GM12874 (cell line): ENCODE data around the gene FOLR3.

ENCODE experiments used
- TF ChIP-seq, protein P1 (sequence below): IDR thresholded peaks from 2 replicates; pipeline ENCODE4 v1.5.1; 2011; ENCODE audit warnings: low read depth, mild to moderate bottlenecking, control low read depth, low read length, moderate library complexity; ENCODE audit not compliant: insufficient read depth

The FOLR3 gene

DNA sequence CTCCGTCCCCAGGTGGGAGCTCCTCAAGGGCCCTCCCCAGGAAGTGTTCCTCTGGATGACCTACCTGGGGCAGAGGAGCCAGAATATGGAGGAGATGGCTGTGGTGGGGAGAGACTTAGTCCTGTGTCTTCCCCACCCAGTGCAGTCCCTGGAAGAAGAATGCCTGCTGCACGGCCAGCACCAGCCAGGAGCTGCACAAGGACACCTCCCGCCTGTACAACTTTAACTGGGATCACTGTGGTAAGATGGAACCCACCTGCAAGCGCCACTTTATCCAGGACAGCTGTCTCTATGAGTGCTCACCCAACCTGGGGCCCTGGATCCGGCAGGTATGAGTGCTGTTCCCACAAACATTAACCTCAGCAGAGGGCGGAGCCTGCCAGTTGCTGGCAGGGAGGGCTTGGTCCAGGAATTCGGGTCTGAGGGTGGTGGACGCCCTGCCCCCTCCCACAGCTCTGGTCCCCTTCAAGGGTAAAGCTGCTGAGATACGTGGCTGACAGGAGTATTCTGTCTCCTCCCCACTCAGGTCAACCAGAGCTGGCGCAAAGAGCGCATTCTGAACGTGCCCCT, 3.4 kb downstream of the FOLR3 start:
- TF ChIP-seq, protein P1, sequence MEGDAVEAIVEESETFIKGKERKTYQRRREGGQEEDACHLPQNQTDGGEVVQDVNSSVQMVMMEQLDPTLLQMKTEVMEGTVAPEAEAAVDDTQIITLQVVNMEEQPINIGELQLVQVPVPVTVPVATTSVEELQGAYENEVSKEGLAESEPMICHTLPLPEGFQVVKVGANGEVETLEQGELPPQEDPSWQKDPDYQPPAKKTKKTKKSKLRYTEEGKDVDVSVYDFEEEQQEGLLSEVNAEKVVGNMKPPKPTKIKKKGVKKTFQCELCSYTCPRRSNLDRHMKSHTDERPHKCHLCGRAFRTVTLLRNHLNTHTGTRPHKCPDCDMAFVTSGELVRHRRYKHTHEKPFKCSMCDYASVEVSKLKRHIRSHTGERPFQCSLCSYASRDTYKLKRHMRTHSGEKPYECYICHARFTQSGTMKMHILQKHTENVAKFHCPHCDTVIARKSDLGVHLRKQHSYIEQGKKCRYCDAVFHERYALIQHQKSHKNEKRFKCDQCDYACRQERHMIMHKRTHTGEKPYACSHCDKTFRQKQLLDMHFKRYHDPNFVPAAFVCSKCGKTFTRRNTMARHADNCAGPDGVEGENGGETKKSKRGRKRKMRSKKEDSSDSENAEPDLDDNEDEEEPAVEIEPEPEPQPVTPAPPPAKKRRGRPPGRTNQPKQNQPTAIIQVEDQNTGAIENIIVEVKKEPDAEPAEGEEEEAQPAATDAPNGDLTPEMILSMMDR: no peak

DNA sequence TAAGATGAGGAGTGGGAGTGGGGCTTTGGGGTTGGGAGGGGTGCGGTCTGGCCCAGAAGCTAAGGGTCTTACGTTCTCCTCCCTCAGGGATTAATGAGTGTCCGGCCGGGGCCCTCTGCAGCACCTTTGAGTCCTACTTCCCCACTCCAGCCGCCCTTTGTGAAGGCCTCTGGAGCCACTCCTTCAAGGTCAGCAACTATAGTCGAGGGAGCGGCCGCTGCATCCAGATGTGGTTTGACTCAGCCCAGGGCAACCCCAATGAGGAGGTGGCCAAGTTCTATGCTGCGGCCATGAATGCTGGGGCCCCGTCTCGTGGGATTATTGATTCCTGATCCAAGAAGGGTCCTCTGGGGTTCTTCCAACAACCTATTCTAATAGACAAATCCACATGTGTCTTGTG, 4.0 kb downstream of the FOLR3 start:
- TF ChIP-seq, protein P1: no peak

DNA sequence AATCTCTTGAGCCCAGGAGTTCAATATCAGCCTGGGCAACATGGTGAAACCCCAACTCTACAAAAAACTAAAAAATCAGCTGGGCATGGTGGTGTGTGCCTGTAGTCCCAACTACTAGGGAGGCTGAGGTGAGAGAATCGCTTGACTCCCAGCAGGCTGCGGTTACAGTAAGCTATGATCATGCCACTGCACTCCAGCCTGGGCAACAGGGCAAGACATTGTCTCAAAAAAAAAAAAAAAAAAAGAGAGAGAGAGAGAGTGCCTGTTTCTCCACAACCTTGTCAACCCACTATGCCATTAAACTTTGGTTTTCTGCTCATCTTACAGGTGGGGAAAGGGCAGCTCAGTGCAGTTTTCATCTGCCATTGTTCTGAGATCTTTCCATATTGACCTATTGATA, 5.1 kb downstream of the FOLR3 start:
- TF ChIP-seq, protein P1: no peak

DNA sequence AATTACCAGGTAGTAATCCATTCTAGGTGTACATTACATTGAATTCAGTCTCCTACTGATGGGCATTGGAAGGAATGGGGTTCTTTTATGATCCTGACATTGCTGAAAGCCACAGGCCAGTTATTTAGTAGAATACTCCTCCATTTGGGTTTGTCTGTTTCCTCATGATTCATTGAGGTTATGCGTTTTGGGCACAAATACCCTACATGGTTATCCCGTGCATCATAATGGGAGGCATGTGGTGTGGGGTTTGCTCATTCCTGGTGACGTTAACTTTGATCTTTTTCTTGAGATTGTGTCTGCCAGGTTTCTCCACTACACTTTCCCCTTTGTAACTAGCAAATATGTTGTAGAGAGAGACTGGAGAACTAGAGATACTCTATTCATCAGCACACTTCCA, 5.5 kb downstream of the FOLR3 start:
- TF ChIP-seq, protein P1: no peak

DNA sequence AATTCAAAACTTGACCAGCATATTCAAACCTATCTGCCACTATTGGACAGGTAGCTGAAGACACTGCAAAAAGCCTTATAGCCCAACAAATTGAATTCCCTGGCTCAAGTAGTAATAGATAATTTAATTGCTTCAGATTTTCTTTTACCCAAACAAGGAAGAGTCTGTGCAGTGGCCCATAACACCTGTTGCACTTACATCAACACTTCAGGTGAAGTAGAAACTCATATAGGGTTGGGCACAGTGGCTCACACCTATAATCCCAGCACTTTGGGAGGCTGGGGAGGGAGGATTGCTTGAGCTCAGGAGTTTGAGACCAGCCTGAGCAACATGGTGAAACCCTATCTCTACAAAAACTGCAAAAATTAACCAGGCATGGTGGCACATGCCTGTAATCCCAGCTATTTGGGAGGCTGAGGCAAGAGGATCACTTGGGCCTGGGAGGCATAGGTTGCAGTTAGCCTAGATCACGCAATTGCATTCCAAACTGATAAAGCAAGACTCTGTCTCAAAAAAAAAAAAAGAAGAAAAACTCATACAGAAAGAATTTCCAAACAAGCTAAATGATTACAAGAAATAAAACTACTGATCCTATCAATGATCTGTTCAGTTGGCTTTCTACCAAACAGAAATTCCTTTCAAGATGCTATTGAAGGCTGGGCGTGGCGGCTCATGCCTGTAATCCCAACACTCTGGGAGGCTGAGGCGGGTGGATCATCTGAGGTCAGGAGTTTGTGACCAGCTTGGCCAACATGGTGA, 9.5 kb downstream of the FOLR3 start:
- TF ChIP-seq, protein P1: no peak

DNA sequence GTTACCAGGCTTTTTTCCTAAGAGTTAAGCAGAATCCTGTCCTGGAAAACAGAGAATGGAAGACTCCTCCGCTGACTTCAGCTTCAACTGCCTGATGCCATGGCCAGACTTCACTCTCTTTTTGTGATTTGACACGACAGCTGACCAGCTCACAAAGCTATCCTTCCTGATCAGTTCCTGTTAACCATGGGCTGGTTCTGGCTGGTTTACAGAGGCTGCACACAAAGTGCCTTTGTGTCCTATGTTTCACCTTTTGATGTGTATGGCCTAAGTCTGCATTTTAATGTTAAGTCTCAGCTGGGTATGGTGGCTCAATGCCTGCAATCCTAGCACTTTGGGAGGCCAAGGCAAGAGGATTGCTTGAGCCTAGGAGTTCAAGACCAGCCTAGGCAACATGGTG, 11.1 kb downstream of the FOLR3 start:
- TF ChIP-seq, protein P1: no peak

DNA sequence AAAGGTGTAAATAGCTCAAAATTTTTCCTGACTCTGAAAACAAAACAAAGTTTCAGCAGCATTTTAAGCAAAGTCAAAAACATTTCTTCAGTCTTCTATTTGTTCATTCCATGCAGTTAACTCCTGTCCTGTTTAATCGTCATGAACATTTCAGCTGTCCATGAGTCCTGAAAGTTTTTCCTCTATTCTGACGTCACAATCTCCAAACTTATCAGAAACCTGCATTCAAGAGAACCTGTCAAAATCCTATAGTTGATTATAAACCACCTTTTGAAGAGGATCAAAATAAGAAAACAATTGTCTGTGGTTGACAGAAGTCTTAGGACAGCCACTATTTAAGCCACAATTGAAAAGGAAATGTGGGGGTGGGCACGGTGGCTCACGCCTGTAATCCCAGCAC, 15.4 kb downstream of the FOLR3 start:
- TF ChIP-seq, protein P1: no peak
